Activated naive CD8-positive, alpha-beta T cell (primary cell): ENCODE data around the gene TUBA3E.
"Not testable (repeated sequence)": the region's sequence is repeated elsewhere in the genome, so short reads cannot be mapped to it uniquely, and the experiment has no call there.

Source experiments
- H3K27ac Mint-ChIP-seq: one replicate; pipeline ENCODE4 v1.8.0; 2021; ENCODE audit warnings: mixed read lengths
- H3K27me3 Mint-ChIP-seq: one replicate; pipeline ENCODE4 v1.8.0; 2021; ENCODE audit warnings: mixed read lengths
- H3K36me3 Mint-ChIP-seq: one replicate; pipeline ENCODE4 v1.8.0; 2021; ENCODE audit warnings: mixed read lengths
- H3K4me1 Mint-ChIP-seq: one replicate; pipeline ENCODE4 v1.8.0; 2021; ENCODE audit warnings: low read depth, mixed read lengths
- H3K4me3 Mint-ChIP-seq: one replicate; pipeline ENCODE4 v1.8.0; 2021; ENCODE audit warnings: mild to moderate bottlenecking, mixed read lengths
- H3K9me3 Mint-ChIP-seq: one replicate; pipeline ENCODE4 v1.8.0; 2021; ENCODE audit warnings: low read depth, mixed read lengths

TUBA3E gene

DNA sequence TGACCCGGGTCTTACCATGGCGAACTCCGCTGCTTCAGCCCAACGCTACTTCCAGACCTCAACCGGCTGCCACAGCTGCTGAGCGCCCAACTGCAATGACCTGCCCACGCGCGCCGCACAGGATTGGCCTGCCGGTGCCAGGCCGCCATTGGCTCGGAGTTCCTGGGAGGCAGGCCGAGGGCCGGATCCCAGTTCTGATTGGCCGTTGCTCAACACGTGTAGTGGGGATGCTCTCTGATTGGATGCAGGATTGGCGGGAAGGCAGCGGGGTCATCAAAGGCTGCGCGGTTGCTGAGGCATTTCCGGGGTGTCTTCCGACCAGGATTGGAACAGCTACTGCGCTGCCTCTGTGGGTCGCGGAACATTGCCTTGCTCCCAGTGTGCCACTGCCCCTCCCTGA, at the start of gene TUBA3E:
TSS of gene TUBA3E (minus strand) at position 97 of the 400 bp plus-strand sequence. CDS start at position 18, 79 bp downstream.
- no peaks in the 10 kb centered on the region for H3K4me1 Mint-ChIP-seq

DNA sequence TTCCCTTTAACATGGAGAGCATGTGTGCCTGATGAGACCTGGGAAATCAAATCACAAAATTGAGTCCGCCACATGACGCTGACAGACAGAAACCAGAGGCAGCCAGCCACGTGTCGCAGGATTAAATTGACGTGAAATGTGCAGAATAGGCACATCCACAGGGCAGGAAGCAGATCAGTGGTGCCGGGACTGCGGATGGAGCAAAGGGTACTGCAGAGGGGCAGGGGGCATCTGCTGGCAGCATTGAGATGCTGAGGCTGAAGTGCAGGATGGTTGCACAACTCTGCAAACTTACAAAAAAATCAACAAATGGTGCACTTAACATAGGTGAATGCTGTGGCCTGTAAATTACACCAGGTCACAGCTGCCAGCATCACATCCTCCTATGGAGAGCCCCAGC, 48.2 kb upstream of the TUBA3E start:
- H3K27ac Mint-ChIP-seq: no peak overlapping the region
- H3K27me3 Mint-ChIP-seq: peaks cover 22% of the 10 kb centered on the region
- H3K4me1 Mint-ChIP-seq: no peaks in the 10 kb centered on the region
- H3K36me3 Mint-ChIP-seq: no peaks in the 10 kb centered on the region
- H3K9me3 Mint-ChIP-seq: no peaks in the 10 kb centered on the region
- H3K4me3 Mint-ChIP-seq: no peak overlapping the region

More for the DNA sequence above, at the start of gene TUBA3E:
- Mint-ChIP-seq H3K4me3 (no peak within 1 kb of the TSS), H3K9me3 (no peaks in the 10 kb centered on the region), H3K27me3 (peaks cover 2% of the 10 kb centered on the region), H3K36me3 (no peaks in the 10 kb centered on the region), H3K27ac (no peak within 1 kb of the TSS)

DNA sequence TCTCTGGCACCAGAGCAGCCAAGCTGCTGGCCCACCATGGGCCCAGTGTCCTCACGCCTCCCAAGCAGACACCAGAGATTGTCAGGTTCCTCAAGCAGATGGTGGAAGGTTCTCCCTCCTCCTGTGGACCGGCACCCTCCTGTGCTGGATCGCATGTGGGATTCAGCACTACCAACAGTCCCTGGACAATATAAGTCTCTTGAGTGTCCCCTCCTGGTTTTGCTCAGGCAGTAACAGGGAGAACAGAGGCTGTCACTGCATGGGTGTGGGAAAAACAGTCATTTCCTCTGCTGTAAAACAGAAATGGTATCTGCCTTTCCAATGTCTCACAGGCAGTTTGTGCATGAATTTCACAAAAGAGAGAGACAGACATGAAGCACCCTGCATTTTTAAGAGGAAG, 47.7 kb upstream of the TUBA3E start:
- H3K9me3 Mint-ChIP-seq: no peaks in the 10 kb centered on the region
- no peak overlapping the region for H3K4me3 Mint-ChIP-seq
- no peak overlapping the region for H3K27ac Mint-ChIP-seq
- H3K36me3 Mint-ChIP-seq: no peaks in the 10 kb centered on the region
- peaks cover 24% of the 10 kb centered on the region for H3K27me3 Mint-ChIP-seq
- H3K4me1 Mint-ChIP-seq: no peaks in the 10 kb centered on the region

DNA sequence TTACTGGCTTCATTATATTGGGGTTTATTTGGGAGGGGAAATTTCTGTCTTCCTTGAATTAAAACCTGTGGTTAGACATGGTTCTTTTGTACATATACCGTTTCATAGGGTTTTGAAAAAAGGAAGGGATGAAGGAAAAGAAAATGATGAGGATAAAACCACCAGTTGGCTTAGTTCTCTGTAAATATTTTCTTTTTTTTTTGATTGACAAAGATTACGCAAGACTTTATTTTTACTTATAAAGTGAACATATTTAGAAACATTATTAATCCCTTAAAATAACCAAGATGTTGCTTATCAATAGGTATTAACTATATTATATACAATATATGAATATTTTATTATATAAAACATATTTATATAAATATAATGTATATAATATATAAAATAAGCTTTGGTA, 45.1 kb upstream of the TUBA3E start:
- H3K36me3 Mint-ChIP-seq: no peaks in the 10 kb centered on the region

DNA sequence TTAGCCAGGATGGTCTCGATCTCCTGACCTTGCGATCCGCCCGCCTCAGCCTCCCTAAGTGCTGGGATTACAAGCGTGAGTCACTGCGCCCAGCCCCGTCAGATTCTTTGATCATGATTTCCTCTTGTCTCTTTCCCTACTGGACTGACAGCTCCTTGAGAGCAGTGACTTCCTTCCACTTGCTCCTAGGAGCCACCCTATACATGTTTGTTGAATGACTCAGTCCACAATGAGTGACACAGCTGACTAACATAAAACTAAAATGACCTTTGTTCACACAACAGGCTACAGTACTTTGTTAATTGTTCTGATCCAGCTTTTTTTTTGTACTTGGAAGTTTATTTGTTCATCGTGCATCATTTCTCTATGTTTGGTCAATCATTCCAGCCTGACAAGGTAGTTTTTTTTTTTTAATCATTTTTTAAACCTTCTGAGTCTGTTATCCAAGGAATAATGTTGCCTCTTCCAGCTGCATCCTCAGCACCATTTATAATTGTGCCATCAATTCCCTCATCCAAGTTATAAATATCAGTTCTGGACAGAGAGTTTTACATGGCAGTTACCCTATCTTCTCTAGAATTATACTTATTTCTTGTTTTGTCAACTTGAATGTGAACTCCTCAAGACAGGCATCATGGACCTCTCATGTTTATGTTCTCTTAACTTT, 42.9 kb upstream of the TUBA3E start:
- H3K27ac Mint-ChIP-seq: no peak overlapping the region
- H3K4me1 Mint-ChIP-seq: no peaks in the 10 kb centered on the region
- H3K36me3 Mint-ChIP-seq: no peaks in the 10 kb centered on the region
- H3K4me3 Mint-ChIP-seq: no peak overlapping the region
- peaks cover 4% of the 10 kb centered on the region for H3K9me3 Mint-ChIP-seq
- peaks cover 11% of the 10 kb centered on the region for H3K27me3 Mint-ChIP-seq

More for the DNA sequence above, 45.1 kb upstream of the TUBA3E start:
- H3K4me3 Mint-ChIP-seq: no peak overlapping the region
- peaks cover 13% of the 10 kb centered on the region for H3K27me3 Mint-ChIP-seq
- H3K9me3 Mint-ChIP-seq: no peaks in the 10 kb centered on the region
- H3K27ac Mint-ChIP-seq: no peak overlapping the region
- H3K4me1 Mint-ChIP-seq: no peaks in the 10 kb centered on the region

DNA sequence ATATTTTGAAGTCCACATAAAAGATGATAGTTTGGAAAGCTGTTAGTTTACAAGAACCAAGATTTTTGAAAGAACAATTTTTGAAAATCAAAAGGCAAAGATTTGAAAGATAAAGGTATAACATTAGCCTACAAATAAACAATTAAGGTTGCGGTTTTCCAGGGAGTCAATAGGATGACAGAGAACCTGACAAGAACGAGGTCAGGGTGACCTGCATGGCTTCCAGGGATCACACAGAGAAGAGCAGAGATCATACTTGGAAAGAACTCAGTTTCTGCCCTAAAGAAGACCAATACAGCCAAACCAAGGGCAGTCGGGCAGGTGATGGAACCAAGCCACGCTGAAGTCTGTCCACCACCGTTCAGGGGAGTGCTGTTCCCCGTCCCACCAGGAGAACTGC, 41.3 kb upstream of the TUBA3E start:
- H3K27me3 Mint-ChIP-seq, H3K36me3 Mint-ChIP-seq, H3K27ac Mint-ChIP-seq, H3K4me1 Mint-ChIP-seq, H3K4me3 Mint-ChIP-seq, H3K9me3 Mint-ChIP-seq: not testable (repeated sequence)

GRCh38 chr2:130233066-130233465, 34.8 kb upstream of the TUBA3E start:
- not testable (repeated sequence) for H3K4me3 Mint-ChIP-seq, H3K36me3 Mint-ChIP-seq, H3K27me3 Mint-ChIP-seq, H3K27ac Mint-ChIP-seq, H3K4me1 Mint-ChIP-seq, H3K9me3 Mint-ChIP-seq

DNA sequence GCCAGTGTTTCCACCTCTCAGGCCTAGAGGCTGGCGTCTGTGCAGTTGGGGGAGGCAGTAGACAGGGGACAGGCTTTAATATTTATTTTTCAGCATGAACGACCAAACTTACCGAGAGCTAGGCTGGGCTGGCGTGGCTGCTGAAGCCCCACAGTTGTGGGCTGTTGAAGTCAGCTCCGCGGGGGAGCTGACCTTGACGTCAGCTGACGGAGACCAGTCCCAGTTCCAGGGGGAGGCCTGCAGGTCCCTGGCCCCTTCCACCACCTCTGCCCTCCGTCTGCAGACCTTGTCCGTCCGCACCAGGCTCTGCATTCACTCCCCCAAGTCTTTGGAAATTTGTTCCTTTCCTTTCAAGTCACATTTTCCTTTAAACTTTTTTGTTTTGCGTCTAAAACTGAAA, 33.4 kb upstream of the TUBA3E start:
- Mint-ChIP-seq H3K27ac (no peak overlapping the region), H3K9me3 (peaks cover under 1% of the 10 kb centered on the region), H3K36me3 (no peaks in the 10 kb centered on the region), H3K4me3 (no peak overlapping the region), H3K4me1 (no peaks in the 10 kb centered on the region), H3K27me3 (peaks cover 3% of the 10 kb centered on the region)

GRCh38 chr2:130230907-130231306, 32.7 kb upstream of the TUBA3E start:
- H3K36me3 Mint-ChIP-seq, H3K4me1 Mint-ChIP-seq, H3K4me3 Mint-ChIP-seq, H3K9me3 Mint-ChIP-seq, H3K27ac Mint-ChIP-seq, H3K27me3 Mint-ChIP-seq: not testable (repeated sequence)

- not testable (repeated sequence) for H3K9me3 Mint-ChIP-seq, H3K4me3 Mint-ChIP-seq, H3K27me3 Mint-ChIP-seq, H3K36me3 Mint-ChIP-seq, H3K27ac Mint-ChIP-seq, H3K4me1 Mint-ChIP-seq
Measured at GRCh38 chr2:130230376-130230775, 32.1 kb upstream of the TUBA3E start.

GRCh38 chr2:130229161-130229510, 30.9 kb upstream of the TUBA3E start:
- not testable (repeated sequence) for H3K27me3 Mint-ChIP-seq, H3K4me3 Mint-ChIP-seq, H3K36me3 Mint-ChIP-seq

DNA sequence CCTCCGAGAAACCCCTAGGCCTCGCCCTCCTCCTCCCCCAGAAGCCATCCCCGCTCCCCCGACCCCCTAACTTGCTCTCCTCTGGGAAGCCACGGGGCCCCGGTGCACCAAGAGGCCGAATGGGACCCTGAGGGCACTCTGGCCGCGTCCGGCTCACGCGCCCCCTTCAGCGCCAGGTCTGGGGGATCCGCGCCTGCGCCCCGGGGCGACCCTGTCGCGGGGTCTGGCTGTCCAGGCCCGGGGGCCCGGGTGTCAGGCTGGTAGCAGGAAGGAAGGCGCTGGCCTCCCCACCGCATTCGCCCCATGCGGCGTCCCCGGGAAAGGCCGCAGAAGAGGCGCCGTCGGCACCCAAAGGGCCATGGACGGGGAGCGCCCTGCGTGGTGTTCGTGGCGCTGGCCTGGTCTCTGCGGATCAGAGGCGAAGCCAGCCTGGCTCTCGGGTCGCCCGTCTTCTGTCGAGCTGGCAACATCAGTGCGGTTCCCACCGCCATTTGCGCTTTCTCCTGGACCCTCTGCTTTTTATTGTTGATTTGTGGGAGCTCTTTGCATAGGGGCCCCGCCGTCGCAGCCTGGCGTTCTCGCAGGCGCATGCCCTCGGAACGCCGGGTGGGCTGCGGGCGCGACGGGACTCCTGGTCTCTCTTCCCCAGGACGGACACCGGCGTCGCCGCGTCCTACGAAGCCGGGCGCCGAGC, 30.4 kb upstream of the TUBA3E start:
- not testable (repeated sequence) for H3K27me3 Mint-ChIP-seq, H3K36me3 Mint-ChIP-seq, H3K4me1 Mint-ChIP-seq, H3K9me3 Mint-ChIP-seq, H3K27ac Mint-ChIP-seq, H3K4me3 Mint-ChIP-seq

More at GRCh38 chr2:130229161-130229510, 30.9 kb upstream of the TUBA3E start:
- H3K27ac Mint-ChIP-seq, H3K4me1 Mint-ChIP-seq, H3K9me3 Mint-ChIP-seq: not testable (repeated sequence)

DNA sequence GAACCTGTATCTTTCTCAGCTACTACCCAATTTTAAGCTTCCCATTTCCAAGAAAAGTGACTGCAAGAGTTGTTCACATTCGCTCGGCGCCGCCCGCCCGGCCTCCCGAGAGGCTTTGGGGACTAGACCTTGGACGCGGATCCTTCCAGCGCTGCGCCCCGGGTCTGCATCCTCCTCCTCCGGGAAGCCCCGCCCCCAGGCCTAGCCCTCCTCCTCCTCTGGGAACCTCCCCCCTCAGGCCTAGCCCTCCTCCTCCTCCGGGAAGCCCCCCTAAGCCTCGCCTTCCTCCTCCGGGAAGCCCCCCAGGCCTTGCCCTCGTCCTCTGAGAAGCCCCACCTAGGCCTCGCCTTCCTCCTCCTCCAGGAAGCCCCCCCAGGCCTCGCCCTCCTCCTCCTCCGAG, 29.8 kb upstream of the TUBA3E start:
- not testable (repeated sequence) for H3K4me3 Mint-ChIP-seq, H3K27me3 Mint-ChIP-seq, H3K4me1 Mint-ChIP-seq, H3K27ac Mint-ChIP-seq, H3K9me3 Mint-ChIP-seq, H3K36me3 Mint-ChIP-seq

GRCh38 chr2:130222523-130222922, 24.3 kb upstream of the TUBA3E start:
- not testable (repeated sequence) for H3K9me3 Mint-ChIP-seq, H3K36me3 Mint-ChIP-seq, H3K27ac Mint-ChIP-seq, H3K4me3 Mint-ChIP-seq, H3K4me1 Mint-ChIP-seq, H3K27me3 Mint-ChIP-seq

- not testable (repeated sequence) for H3K9me3 Mint-ChIP-seq, H3K36me3 Mint-ChIP-seq, H3K27ac Mint-ChIP-seq, H3K4me3 Mint-ChIP-seq, H3K4me1 Mint-ChIP-seq
- H3K27me3 Mint-ChIP-seq: peaks cover 13% of the 10 kb centered on the region
Measured at GRCh38 chr2:130220505-130220904, 22.3 kb upstream of the TUBA3E start.

GRCh38 chr2:130219147-130219546, 20.9 kb upstream of the TUBA3E start:
- H3K4me1 Mint-ChIP-seq, H3K4me3 Mint-ChIP-seq, H3K9me3 Mint-ChIP-seq, H3K36me3 Mint-ChIP-seq, H3K27ac Mint-ChIP-seq: not testable (repeated sequence)
- H3K27me3 Mint-ChIP-seq: peaks cover 15% of the 10 kb centered on the region
